Measurements from ENCODE around the gene SLC30A9.

SLC30A9 gene

GRCh38 chr4:41990365-41991111 lies at the start of gene SLC30A9:
SLC30A9 (plus strand) TSS chr4:41990530; CDS start chr4:41990652, 122 bp downstream.
- peak; percentile 93 for DNase-seq

- DNase-seq: no peak
Measured at GRCh38 chr4:41940834-41941233, 49.5 kb upstream of the SLC30A9 start.

GRCh38 chr4:41943506-41943905 lies 46.8 kb upstream of the SLC30A9 start:
- DNase-seq: no peak

- DNase-seq: no peak
Measured at GRCh38 chr4:41944089-41944488, 46.2 kb upstream of the SLC30A9 start.

- DNase-seq: no peak
Measured at GRCh38 chr4:41949531-41949930, 40.8 kb upstream of the SLC30A9 start.

- DNase-seq: no peak
Measured at GRCh38 chr4:41957634-41958033, 32.7 kb upstream of the SLC30A9 start.

- no peak for DNase-seq
Measured at GRCh38 chr4:41963105-41963504, 27.2 kb upstream of the SLC30A9 start.

- no peak for DNase-seq
Measured at GRCh38 chr4:41964401-41964800, 25.9 kb upstream of the SLC30A9 start.

- DNase-seq: no peak
Measured at GRCh38 chr4:41967392-41967791, 22.9 kb upstream of the SLC30A9 start.

GRCh38 chr4:41969671-41970070 lies 20.7 kb upstream of the SLC30A9 start:
- no peak for DNase-seq

- no peak for DNase-seq
Measured at GRCh38 chr4:41975341-41975740, 15.0 kb upstream of the SLC30A9 start.

GRCh38 chr4:41976775-41977516 lies 13.4 kb upstream of the SLC30A9 start:
- no peak for DNase-seq

GRCh38 chr4:41977709-41978108 lies 12.6 kb upstream of the SLC30A9 start:
- DNase-seq: no peak

- no peak for DNase-seq
Measured at GRCh38 chr4:41981456-41981855, 8.9 kb upstream of the SLC30A9 start, which contains the start of gene DCAF4L1. DCAF4L1 (plus strand) TSS chr4:41981756; CDS start chr4:41981793, 37 bp downstream.

- no peak for DNase-seq
Measured at GRCh38 chr4:41982716-41983115, 7.6 kb upstream of the SLC30A9 start.

- no peak for DNase-seq
Measured at GRCh38 chr4:41985151-41985550, 5.2 kb upstream of the SLC30A9 start.

GRCh38 chr4:41989994-41990364 lies 351 bp upstream of the SLC30A9 start:
- DNase-seq: no peak

GRCh38 chr4:41991916-41992767 lies 1.8 kb downstream of the SLC30A9 start:
- no peak for DNase-seq

GRCh38 chr4:41992967-41993857 lies 2.9 kb downstream of the SLC30A9 start:
- no peak for DNase-seq

- no peak for DNase-seq
Measured at GRCh38 chr4:41994461-41994985, 4.2 kb downstream of the SLC30A9 start.

GRCh38 chr4:41998019-41998418 lies 7.7 kb downstream of the SLC30A9 start:
- DNase-seq: no peak

GRCh38 chr4:41999321-41999720 lies 9.0 kb downstream of the SLC30A9 start:
- no peak for DNase-seq

Measured in stimulated activated CD8-positive, alpha-beta memory T cell treated with anti-CD3 and anti-CD28 coated beads, Interleukin-4, amount 100 ng/mL, for 48 hours (primary cell).